Inflammatory macrophage treated with lipopolysaccharide for 4 hours (primary cell): ENCODE data around the gene SLC26A6.

Source experiments
- DNase-seq: peaks from one replicate; pipeline ENCODE4 v3.0.0-alpha.2; 2020

SLC26A6 gene

GRCh38 chr3:48631516-48632448, 3.5 kb downstream of the SLC26A6 start:
- no peak for DNase-seq

DNA sequence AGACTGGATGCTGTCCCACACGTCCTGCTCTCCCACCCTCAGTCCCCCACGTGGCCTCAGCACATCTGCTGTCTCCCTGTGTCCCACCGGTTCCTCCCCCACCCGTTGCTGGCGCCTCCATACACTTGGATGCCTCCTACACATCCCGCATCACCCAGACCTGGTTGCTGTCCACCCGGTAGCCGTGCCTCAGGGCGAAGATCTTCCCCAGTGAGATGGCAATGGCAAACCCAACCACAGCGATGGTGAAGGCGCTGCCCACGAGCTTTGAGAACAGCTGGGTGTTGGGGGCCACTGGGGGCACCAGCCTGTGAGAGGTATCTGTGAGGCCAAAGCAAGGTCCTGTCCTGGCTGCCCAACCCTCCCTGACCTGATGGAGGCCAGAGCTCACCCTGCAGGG, 4.4 kb downstream of the SLC26A6 start:
- DNase-seq = no peak

DNA sequence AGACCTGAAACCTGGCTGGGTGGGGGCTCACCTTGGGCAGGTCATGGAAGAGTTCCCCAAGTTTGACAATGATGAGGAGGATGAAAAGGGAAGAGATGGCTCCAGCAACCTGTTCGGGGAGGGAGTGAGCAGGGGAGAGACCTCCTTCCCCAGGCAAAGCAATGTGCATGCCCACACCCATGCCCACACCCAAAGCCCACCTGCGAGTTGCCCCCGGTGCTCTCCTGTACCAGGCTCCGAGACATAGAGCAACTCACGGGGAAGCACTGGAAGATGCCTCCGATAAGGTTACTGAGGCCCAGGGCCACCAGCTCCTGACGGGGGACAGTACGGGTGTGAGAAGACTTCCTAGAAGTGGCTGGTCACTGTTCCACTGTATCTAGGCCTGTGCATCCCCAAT, 4.9 kb downstream of the SLC26A6 start:
- DNase-seq = no peak

GRCh38 chr3:48629894-48630293, 5.4 kb downstream of the SLC26A6 start:
- DNase-seq = no peak

DNA sequence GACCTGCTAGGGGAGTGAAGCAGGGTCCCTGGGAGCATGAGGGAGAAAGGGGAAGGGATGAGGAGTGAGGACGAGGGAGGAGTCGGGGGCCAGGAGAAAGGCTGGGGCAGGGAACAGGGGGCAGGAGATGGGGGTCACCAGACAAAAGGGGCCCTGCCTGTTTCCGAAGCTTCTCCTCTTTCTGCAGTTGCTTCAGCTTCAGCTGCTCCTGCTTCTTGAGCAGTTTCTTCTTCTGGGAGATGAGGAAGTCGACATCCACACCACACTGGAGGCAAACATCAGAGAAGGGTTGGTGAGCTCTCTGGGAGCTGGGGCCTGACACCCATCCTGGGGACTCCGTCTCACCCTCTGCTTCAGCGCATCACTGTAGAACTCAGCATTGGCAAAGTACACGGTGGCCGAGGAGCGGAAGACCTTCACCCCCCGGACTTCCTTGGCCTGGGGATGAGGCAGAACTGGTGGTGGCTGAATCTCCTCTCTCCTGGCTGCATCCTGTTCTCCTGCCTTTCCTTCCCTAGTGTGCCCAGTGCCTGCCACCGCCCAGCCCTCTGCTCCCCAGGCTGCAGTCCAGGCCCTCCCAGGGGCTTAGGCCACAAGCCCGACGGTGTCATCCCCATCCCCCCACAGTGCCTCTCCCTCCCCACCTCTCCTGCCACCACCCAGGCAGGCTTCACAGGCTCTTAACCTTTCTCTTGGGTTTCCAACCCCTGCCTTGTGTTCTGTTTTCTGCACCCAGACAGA, 6.8 kb downstream of the SLC26A6 start:
- DNase-seq = no peak

GRCh38 chr3:48625600-48625999, 9.7 kb downstream of the SLC26A6 start:
- no peak for DNase-seq

DNA sequence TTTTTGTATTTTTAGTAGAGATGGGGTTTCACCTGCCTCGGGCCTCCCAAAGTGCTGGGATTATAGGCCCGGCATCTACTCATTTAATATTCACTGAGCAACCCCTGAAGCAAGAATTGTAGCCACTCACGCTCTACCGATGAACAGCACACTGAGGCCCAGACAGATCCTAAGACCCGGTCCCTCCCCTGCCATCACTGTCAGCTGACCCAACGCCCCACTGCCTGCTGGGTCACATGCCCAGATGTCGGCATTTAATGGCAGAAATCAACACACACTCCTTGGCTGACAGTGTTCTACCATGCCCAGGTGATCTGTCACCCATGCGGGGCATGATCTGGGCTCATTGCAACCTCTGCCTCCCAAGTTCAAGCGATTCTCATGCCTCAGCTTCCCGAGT, 10.5 kb downstream of the SLC26A6 start:
- no peak for DNase-seq

- DNase-seq = no peak
Measured at GRCh38 chr3:48623851-48624547, 11.3 kb downstream of the SLC26A6 start.

- no peak for DNase-seq
Measured at GRCh38 chr3:48621461-48621869, 13.8 kb downstream of the SLC26A6 start, which contains the start of gene TMEM89. Gene TMEM89 (minus strand): TSS chr3:48621769. CDS start chr3:48621756, 13 bp downstream.

- no peak for DNase-seq
Measured at GRCh38 chr3:48619541-48620524, 15.4 kb downstream of the SLC26A6 start.

DNA sequence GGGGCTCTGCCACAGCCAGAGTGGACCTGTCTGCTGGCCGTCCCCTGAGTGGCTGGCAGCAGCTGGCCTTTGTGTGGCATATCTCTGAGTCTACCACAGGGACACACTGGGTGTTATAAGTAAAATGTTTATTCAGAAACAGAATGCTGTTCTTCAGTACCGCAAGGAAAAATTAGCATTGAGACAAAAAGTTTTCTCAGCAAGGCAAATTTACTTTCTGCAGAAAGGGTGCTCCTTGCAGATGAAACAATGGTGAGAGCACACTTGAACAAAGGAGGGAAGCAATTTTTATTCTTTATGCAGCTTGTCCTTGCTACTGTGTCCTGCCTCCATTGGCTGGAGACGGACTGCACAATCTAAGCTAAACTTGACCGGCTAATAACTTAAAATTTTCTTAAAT, 17.7 kb downstream of the SLC26A6 start:
- DNase-seq = peak; percentile 11

DNA sequence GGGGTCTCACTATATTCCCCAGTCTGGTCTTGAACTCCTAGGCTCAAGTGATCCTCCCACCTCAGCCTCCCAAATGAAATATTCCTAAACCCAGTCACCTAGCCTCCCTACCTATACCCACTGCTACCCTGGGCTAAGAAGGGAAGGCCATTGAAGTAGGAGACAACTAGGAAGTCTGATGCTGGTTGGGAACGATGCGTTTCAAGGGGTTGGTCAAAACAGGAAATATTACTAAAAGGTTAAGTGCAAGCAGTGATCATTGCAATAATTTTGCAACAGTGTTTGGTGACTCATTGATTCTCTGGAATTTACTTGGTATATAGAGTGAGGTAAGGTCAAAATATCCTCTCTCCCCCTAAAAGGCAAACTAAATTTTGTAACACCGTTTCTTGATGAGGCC, 21.2 kb downstream of the SLC26A6 start:
- peak; percentile 97 for DNase-seq

DNA sequence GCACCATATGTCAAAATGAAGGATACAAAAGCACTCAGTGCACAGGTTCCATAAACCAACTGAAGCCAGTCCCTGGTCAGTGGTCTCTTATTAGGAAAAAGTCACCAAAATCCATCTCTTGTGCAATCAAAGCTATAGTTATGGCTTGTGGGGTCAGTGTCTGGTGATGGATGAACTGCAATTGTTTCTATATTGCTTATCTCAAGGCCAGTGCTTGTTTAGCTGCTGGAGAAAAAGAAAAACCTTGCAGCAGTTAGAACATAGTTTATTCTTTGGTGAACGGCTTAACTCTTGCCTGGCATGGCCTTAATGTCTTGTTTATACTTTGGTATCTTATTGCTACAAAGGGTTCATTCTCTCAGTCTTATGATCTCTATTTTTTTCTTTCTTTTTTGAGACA, 23.0 kb downstream of the SLC26A6 start:
- no peak for DNase-seq

DNA sequence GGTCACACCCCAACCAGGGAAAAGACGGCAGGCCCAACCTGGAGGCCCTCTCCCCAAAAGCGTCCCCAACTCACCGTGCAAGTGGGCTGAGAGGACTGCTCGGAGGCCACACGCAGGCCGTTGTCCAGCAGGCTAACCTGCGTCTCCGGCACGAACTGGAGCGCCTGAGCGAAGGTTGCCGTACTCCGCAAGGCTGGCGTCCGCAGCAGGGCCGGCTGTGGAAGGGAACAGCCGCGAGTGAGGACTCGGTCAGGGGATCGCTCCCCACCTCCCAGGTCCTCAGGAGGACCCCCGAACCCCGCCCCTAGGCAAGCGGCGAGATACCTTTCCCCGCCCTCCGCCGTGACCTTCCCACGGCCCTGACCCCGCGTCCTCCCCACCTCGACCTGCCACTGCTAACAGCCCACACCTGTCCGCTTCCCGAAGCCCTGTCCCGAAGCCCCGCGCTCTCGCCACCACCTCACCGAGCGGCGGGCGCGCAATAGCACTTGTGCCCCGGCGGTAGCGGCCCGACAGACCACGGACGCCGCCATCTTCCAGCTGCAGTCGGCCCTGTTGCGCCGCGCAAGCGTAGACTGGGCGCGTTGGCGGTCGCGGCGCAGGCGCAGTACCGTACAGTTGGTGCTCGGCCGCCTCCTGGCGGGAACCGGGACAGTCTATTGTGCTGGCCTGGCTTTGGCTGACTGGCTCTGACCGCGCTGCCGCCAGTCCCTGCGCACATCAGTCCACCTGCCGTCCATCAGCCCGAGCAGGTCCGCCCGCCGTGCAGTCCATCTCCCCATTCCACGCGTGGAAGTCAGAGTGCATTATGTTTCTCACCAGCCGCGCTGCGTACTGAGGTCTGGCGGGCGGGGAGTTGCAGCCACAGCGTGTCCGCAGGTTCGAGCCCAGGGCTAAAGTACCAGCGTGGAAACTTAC, 25.9 kb downstream of the SLC26A6 start, which contains the start of gene UQCRC1:
UQCRC1 (minus strand) TSS at position 559 of the 918 bp plus-strand sequence; CDS start at position 533, 26 bp downstream.
- peak; percentile 94 for DNase-seq

DNA sequence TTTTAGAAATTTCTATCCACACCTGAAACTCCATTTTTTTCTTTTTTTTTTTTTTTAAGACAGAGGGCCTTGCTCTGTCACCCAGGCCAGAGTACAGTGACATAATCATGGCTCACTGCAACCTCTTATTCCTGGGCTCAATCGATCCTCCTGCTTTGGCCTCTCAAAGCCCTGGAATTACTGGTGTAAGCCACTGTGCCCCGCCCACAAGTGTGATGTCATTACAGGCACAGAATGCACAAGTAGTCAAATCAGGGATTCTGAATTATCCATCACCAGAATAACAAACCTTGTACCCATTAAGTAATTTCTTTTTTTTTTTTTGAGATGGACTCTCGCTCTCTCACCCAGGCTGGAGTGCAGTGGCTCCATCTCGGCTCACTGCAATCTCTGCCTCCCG, 27.7 kb downstream of the SLC26A6 start:
- DNase-seq = peak; percentile 47

DNA sequence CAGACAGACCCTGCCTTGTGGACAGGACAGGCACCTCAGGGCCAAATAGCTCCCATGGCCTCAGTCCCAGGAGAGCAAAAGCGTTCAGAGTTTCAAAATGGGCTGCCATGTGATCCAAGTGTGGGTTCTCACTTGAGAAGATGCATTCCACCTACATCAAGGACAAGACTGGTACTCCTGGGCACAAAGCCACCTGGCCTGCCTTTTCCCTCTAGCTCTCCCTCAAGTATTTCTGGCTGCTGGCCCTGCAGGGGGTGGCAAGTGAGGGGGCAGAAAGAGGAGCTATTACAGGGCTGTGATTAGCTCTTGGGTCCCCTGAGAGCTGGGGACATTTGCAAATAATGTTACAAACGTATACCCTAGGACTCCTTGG, 33.7 kb downstream of the SLC26A6 start:
- no peak for DNase-seq

DNA sequence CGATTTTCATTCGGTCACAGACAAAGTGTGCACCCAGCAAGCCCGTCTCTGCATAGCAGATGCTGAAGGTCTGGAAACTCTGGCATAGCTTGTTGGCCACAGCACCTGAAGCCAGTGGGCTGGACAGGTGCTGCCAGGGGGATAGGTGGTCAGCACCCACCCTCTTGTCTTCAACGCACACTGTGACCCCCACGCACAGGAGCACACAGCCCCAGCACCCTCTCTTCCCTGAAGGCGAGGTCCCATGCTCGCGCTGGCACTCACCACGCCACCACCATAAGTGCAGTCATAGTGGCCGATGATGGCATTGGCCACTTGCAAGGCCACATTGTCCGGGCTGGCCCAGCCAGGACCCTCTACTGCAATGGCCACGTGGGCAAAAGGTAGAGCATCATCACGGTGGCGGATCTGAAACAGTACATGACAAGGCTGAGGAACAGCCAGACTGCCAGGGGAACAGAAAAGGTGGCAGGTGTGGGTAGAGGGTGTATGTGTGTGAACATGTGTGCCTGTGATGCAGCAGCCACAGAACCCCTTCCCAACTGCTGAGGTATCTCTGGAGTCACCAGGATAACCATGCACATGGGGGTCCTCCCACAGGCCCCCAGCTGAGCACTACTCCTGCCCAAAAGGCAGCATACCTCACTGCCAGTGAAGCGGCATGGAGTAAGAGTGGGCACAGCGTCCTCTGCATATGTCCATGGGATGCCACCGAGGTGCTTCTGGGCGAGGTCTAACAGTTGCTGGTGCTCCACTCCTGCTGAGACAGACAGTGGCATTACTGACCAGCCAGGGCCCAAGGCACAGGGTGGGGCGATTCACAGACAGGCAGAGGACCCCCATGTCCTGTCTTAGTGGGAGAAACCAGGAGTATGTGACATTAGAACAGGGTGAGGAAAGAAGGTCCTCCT, 34.3 kb downstream of the SLC26A6 start:
- no peak for DNase-seq

GRCh38 chr3:48599509-48600285, 35.6 kb downstream of the SLC26A6 start:
- no peak for DNase-seq

GRCh38 chr3:48599077-48599501, 36.2 kb downstream of the SLC26A6 start:
- no peak for DNase-seq
